ENCODE results near the gene ARMH4.

DNA sequence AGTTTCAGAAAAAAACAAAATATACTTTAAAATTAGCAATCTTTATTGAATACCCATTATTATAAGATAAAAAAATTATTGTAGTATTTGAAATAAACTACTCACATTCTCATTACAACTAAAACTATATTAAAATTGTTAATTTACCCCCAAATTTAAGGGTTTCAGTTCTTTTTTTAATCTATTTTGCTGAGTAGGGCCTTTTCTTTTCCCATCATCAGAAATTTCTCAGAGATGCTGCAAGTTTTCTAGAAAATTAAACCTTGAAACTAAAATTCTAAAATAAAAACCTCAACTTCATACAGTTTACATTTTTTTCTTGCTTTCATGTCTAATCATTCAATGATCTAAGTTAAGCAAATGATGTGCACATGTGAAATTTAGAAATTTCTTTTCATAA lies 10.1 kb downstream of the ARMH4 start:
- TF ChIP-seq YY1 (IDR thresholded peaks at IDR 0.05; ENCODE audit: insufficient read depth, insufficient read length), result no peak
- no peak for TF ChIP-seq ZNF274 (IDR thresholded peaks at IDR 0.05; ENCODE audit: low read depth, low read length)
